Measurements from ENCODE around the gene ZNF860.
A peak's percentile ranks its signal among the peaks of the same experiment; 100 is the strongest.

Gene ZNF860

GRCh38 chr3:31981206-31982181 lies at the start of gene ZNF860, which contains the start of gene OSBPL10:
Gene ZNF860 (plus strand): TSS chr3:31981750. CDS start chr3:31989080, 7,330 bp downstream.
Gene OSBPL10 (minus strand): TSS chr3:31981262. CDS start chr3:31981179, 83 bp downstream.
- DNase-seq = peak; percentile 94

GRCh38 chr3:31932990-31933389 lies 48.6 kb upstream of the ZNF860 start:
- no peak for DNase-seq

GRCh38 chr3:31934018-31934417 lies 47.5 kb upstream of the ZNF860 start:
- no peak for DNase-seq

- no peak for DNase-seq
Observed at GRCh38 chr3:31934866-31935265, 46.7 kb upstream of the ZNF860 start.

GRCh38 chr3:31936420-31937060 lies 45.0 kb upstream of the ZNF860 start:
- DNase-seq = peak; percentile 31

- no peak for DNase-seq
Observed at GRCh38 chr3:31937225-31937624, 44.3 kb upstream of the ZNF860 start.

- DNase-seq = no peak
Observed at GRCh38 chr3:31942446-31942845, 39.1 kb upstream of the ZNF860 start.

- DNase-seq = no peak
Observed at GRCh38 chr3:31943041-31943440, 38.5 kb upstream of the ZNF860 start.

GRCh38 chr3:31945738-31946052 lies 35.9 kb upstream of the ZNF860 start:
- DNase-seq = peak; percentile 14

- DNase-seq = peak; percentile 5
Observed at GRCh38 chr3:31946484-31947081, 35.0 kb upstream of the ZNF860 start.

- no peak for DNase-seq
Observed at GRCh38 chr3:31947162-31947561, 34.4 kb upstream of the ZNF860 start.

- DNase-seq = no peak
Observed at GRCh38 chr3:31947671-31948091, 33.9 kb upstream of the ZNF860 start.

- no peak for DNase-seq
Observed at GRCh38 chr3:31948280-31948679, 33.3 kb upstream of the ZNF860 start.

- no peak for DNase-seq
Observed at GRCh38 chr3:31952205-31952604, 29.3 kb upstream of the ZNF860 start.

GRCh38 chr3:31953091-31953490 lies 28.5 kb upstream of the ZNF860 start:
- DNase-seq = no peak

- no peak for DNase-seq
Observed at GRCh38 chr3:31953636-31954035, 27.9 kb upstream of the ZNF860 start.

GRCh38 chr3:31955581-31955980 lies 26.0 kb upstream of the ZNF860 start:
- DNase-seq = no peak

GRCh38 chr3:31957106-31957505 lies 24.4 kb upstream of the ZNF860 start:
- DNase-seq = no peak

- DNase-seq = no peak
Observed at GRCh38 chr3:31958701-31959152, 22.8 kb upstream of the ZNF860 start.

GRCh38 chr3:31959251-31959650 lies 22.3 kb upstream of the ZNF860 start:
- DNase-seq = no peak

- DNase-seq = no peak
Observed at GRCh38 chr3:31959951-31960792, 21.4 kb upstream of the ZNF860 start.

- peak; percentile 65 for DNase-seq
Observed at GRCh38 chr3:31960793-31961431, 20.6 kb upstream of the ZNF860 start.

Data from fibroblast of skin of right biceps (primary cell).